Activated CD8-positive, alpha-beta T cell treated with anti-CD3 and anti-CD28 coated beads for 36 hours (primary cell): ENCODE data around the gene SPTBN1. TPM values are rescaled to one million over a fixed set of nuclear protein-coding genes. Genes with fewer than 3 reads are reported as not detected.

ENCODE experiments used
- ATAC-seq: fragments of 200-7000 bp; cut with Tn5 transposase; one replicate; pipeline ENCODE4 v1.10.0; 2021; ENCODE audit warnings: mild to moderate bottlenecking, moderate library complexity
- CTCF ChIA-PET: fragments of 350-600 bp; sonication (Branson Sonifier 250); formaldehyde crosslinking; loops from one replicate; lab custom pipeline; 2021; ENCODE audit warnings: antibody characterized with exemption; lab: Charles Lee
- POLR2A ChIA-PET: fragments of 350-600 bp; sonication (Branson Sonifier 250); formaldehyde crosslinking; loops from one replicate; lab custom pipeline; 2021; ENCODE audit warnings: antibody characterized with exemption; lab: Charles Lee
- DNase-seq: peaks from one replicate; pipeline ENCODE4 v3.0.0-alpha.2; 2020
- H3K27ac Mint-ChIP-seq: one replicate; pipeline ENCODE4 v1.8.0; 2021; ENCODE audit warnings: mild to moderate bottlenecking, mixed read lengths
- H3K27me3 Mint-ChIP-seq: one replicate; pipeline ENCODE4 v1.8.0; 2021; ENCODE audit warnings: mixed read lengths
- H3K36me3 Mint-ChIP-seq: one replicate; pipeline ENCODE4 v1.8.0; 2021; ENCODE audit warnings: low read depth, mixed read lengths
- H3K4me1 Mint-ChIP-seq: one replicate; pipeline ENCODE4 v1.8.0; 2021; ENCODE audit warnings: low read depth, mixed read lengths
- H3K4me3 Mint-ChIP-seq: one replicate; pipeline ENCODE4 v1.8.0; 2021; ENCODE audit warnings: mild to moderate bottlenecking, moderate library complexity, mixed read lengths
- H3K9me3 Mint-ChIP-seq: one replicate; pipeline ENCODE4 v1.8.0; 2021; ENCODE audit warnings: mixed read lengths
- CTCF ChIP-seq: fragments of 200-600 bp; IDR thresholded peaks from one replicate; pipeline ENCODE4 v1.8.0; 2022; ENCODE audit warnings: antibody characterized with exemption, mild to moderate bottlenecking
- intact Hi-C: fragments of 100-400 bp; cut with micrococcal nuclease; formaldehyde crosslinking; loops from one replicate; pipeline ENCODE4 v1.10.0; 2022
- total RNA-seq, 2 experiments: library from RNA; stranded (reverse); gene quantifications; one replicate each; pipeline ENCODE4 v1.2.3, GENCODE V29; 2021

SPTBN1 gene
- total RNA-seq, 2 experiments from 2014 or later = 91.8 to 91.9 TPM

- intact Hi-C loops = no loop called here
- POLR2A ChIA-PET = interaction anchor here (1.0 kb wide), 1 partner anchor 354 kb away, joined by 3 read pairs; no protein-coding TSS in a partner anchor
- Mint-ChIP-seq H3K27me3 (peaks cover 1% of the 10 kb centered on the region), H3K27ac (no peak overlapping the region), H3K4me1 (no peaks in the 10 kb centered on the region), H3K36me3 (no peaks in the 10 kb centered on the region), H3K9me3 (no peaks in the 10 kb centered on the region), H3K4me3 (no peak overlapping the region)
- ATAC-seq = no peak
- TF ChIP-seq CTCF = no peak
- no peak for DNase-seq
- CTCF ChIA-PET = interaction anchor here (0.8 kb wide), 1 partner anchor 9 kb away, joined by 3 read pairs; no protein-coding TSS in a partner anchor
Observed at GRCh38 chr2:54469484-54470053, 13.4 kb downstream of the SPTBN1 start.

DNA sequence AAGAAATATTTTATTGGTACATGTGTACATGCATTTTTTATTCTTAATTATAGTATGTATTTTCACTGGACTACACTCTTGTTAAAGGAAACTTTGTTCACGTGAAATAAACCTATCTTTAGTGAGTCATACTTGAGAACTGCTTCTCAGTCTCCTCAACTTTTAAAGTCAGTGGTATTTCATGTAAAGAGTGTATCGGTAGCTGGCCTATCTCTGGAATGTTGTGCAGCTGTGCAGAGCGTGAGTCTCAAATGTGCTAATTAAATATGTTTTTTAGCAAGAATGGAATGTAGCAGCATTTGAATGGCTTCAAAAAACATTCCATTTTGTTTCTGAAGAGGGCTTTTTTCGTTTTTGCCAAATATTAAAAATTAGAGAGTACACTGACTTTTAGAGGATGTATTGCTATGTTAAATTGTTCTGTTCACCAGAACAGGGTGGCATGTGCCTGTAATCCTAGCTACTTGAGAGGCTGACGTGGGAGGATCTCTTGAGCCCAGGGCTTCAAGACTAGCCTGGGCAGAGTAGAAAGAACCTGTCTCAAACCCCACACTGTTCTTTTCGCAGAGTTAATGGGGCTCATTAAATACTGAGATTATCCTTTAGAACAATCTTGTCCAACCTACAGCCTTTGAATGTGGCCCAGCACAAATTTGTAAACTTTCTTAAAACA is 14.3 kb downstream of the SPTBN1 start:
- TF ChIP-seq CTCF = no peak
- Mint-ChIP-seq H3K9me3 (no peaks in the 10 kb centered on the region), H3K4me1 (no peaks in the 10 kb centered on the region), H3K4me3 (no peak overlapping the region), H3K27ac (no peak overlapping the region), H3K36me3 (no peaks in the 10 kb centered on the region), H3K27me3 (no peaks in the 10 kb centered on the region)
- intact Hi-C loops = no loop called here
- ChIA-PET CTCF (interaction anchor here (1.5 kb wide), 1 partner anchor 364 kb away, joined by 4 read pairs; no protein-coding TSS in a partner anchor), POLR2A (interaction anchor here (0.6 kb wide), 1 partner anchor 94 kb away, joined by 3 read pairs; no protein-coding TSS in a partner anchor)
- DNase-seq (no peak), ATAC-seq (no peak)

GRCh38 chr2:54471221-54471711 is 15.1 kb downstream of the SPTBN1 start:
- POLR2A ChIA-PET = interaction anchor here (0.6 kb wide), 1 partner anchor 94 kb away, joined by 3 read pairs; no protein-coding TSS in a partner anchor
- Mint-ChIP-seq H3K27ac (no peak overlapping the region), H3K27me3 (no peaks in the 10 kb centered on the region), H3K4me3 (no peak overlapping the region), H3K9me3 (no peaks in the 10 kb centered on the region), H3K36me3 (no peaks in the 10 kb centered on the region), H3K4me1 (no peaks in the 10 kb centered on the region)
- CTCF ChIA-PET = interaction anchor here (1.5 kb wide), 1 partner anchor 364 kb away, joined by 4 read pairs; no protein-coding TSS in a partner anchor
- DNase-seq (no peak), ATAC-seq (no peak)
- TF ChIP-seq CTCF = no peak
- intact Hi-C loops = no loop called here

DNA sequence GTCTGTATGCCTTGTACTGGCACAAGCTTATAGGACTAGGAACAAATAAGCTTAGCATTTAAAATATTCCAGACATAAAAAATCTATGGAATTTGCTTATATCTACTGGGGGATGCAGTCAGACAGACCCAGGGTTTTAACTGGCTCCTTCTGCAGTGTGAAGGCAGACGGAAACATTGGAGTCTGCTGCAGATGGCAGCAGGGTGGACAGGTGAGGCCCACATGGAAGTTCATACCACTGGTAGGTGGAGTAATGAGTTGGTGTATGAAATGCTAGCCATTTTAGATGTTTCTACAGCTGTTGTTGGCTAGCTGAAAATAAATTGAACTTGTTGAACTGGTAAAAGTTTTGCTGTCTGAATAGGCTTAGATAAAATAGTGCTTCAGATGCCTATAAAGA is 17.7 kb downstream of the SPTBN1 start:
- H3K27ac Mint-ChIP-seq = no peak overlapping the region
- CTCF ChIA-PET = interaction anchor here (1.5 kb wide), 1 partner anchor 367 kb away, joined by 4 read pairs; no protein-coding TSS in a partner anchor

More for the DNA sequence above, 17.7 kb downstream of the SPTBN1 start:
- Mint-ChIP-seq H3K9me3 (no peaks in the 10 kb centered on the region), H3K4me3 (no peak overlapping the region), H3K27me3 (no peaks in the 10 kb centered on the region), H3K36me3 (no peaks in the 10 kb centered on the region), H3K4me1 (no peaks in the 10 kb centered on the region)
- no peak for DNase-seq
- POLR2A ChIA-PET = no interaction called here
- TF ChIP-seq CTCF = no peak
- intact Hi-C loops = no loop called here
- no peak for ATAC-seq
